Keratinocyte (primary cell): ENCODE results near the gene KDM4B. TPM values are rescaled to one million over a fixed set of nuclear protein-coding genes. Genes with fewer than 3 reads are reported as not detected.

Experiments
- DNase-seq: peaks from one replicate; pipeline ENCODE4 v3.0.0-alpha.2; 2011; ENCODE audit warnings: low read depth, missing footprints, low spot score
- FAIRE-seq: peaks from 2 replicates; lab custom pipeline; 2011; peaks lifted over from hg19 to GRCh38; lab: Jason Lieb, UNC
- H2AFZ ChIP-seq: 2 replicates; pipeline ENCODE4 v1.6.0; 2012; ENCODE audit warnings: low read length, control low read depth, inconsistent platforms; ENCODE audit not compliant: control insufficient read depth
- H3K27ac ChIP-seq: 2 replicates; pipeline ENCODE4 v1.5.1; 2011; ENCODE audit warnings: low read length; ENCODE audit not compliant: control insufficient read depth, insufficient read depth
- H3K27me3 ChIP-seq: 3 replicates; pipeline ENCODE4 v1.6.0; 2011; ENCODE audit warnings: low read length; ENCODE audit not compliant: control insufficient read depth, insufficient read depth; ENCODE audit errors: extremely low read depth
- H3K36me3 ChIP-seq, 2 experiments: 2 replicates in 1 of 2; 3 replicates in 1 of 2; pipeline ENCODE4 v1.5.1; 2011; ENCODE audit warnings: low read length in 2 of 2, mild to moderate bottlenecking in 1 of 2; ENCODE audit not compliant: control insufficient read depth in 2 of 2, insufficient read depth in 2 of 2; ENCODE audit errors: extremely low read depth in 1 of 2
- H3K4me1 ChIP-seq: 3 replicates; pipeline ENCODE4 v1.5.1; 2011; ENCODE audit warnings: low read length; ENCODE audit not compliant: control insufficient read depth, insufficient read depth; ENCODE audit errors: extremely low read depth
- H3K4me2 ChIP-seq: 3 replicates; pipeline ENCODE4 v1.6.0; 2011; ENCODE audit warnings: low read depth, low read length; ENCODE audit not compliant: control insufficient read depth, insufficient read depth; ENCODE audit errors: extremely low read depth
- H3K4me3 ChIP-seq, 3 experiments: fragments of 200-600 bp in 1 of 3; sonication (generic) in 1 of 3; 2 replicates in 2 of 3; 3 replicates in 1 of 3; pipeline ENCODE4 v1.5.1; 2011 to 2016; ENCODE audit warnings: low read length in 3 of 3, mild to moderate bottlenecking in 3 of 3, control low read depth in 2 of 3, inconsistent platforms in 1 of 3, low read depth in 1 of 3, mixed read lengths in 1 of 3, mixed run types in 1 of 3, moderate library complexity in 1 of 3; ENCODE audit not compliant: control insufficient read depth in 2 of 3, insufficient read depth in 2 of 3; ENCODE audit errors: extremely low read depth in 1 of 3
- H3K79me2 ChIP-seq: 2 replicates; pipeline ENCODE4 v1.6.0; 2012; ENCODE audit warnings: low read length; ENCODE audit not compliant: control insufficient read depth, insufficient read depth
- H3K9ac ChIP-seq: 3 replicates; pipeline ENCODE4 v1.6.0; 2011; ENCODE audit warnings: low read length; ENCODE audit not compliant: control insufficient read depth, insufficient read depth; ENCODE audit errors: extremely low read depth
- H3K9me1 ChIP-seq: 3 replicates; pipeline ENCODE4 v1.6.0; 2011; ENCODE audit warnings: low read length; ENCODE audit not compliant: control insufficient read depth, insufficient read depth; ENCODE audit errors: extremely low read depth
- H3K9me3 ChIP-seq: 2 replicates; pipeline ENCODE4 v1.5.1; 2012; ENCODE audit warnings: low read depth, low read length; ENCODE audit not compliant: control insufficient read depth
- H4K20me1 ChIP-seq: 3 replicates; pipeline ENCODE4 v1.6.0; 2011; ENCODE audit warnings: low read length; ENCODE audit not compliant: control insufficient read depth, insufficient read depth; ENCODE audit errors: extremely low read depth
- EZH2 ChIP-seq: IDR thresholded peaks from one replicate; pipeline ENCODE4 v1.6.1; 2012; ENCODE audit warnings: inconsistent platforms, mild to moderate bottlenecking, low read length, moderate library complexity
- dilution Hi-C: fragments of 300-500 bp; cut with MboI; formaldehyde crosslinking; loops from one replicate; pipeline ENCODE4 v1.7.0; 2020; ENCODE audit warnings: low sequenced_read_pairs; ENCODE audit not compliant: extremely low pct_ligation_motif_present
- polyA plus RNA-seq, 5 experiments: library from polyadenylated mRNA; depleted of rRNA in 3 of 5; stranded (reverse) in 3 of 5; stranded (forward) in 1 of 5; unstranded in 1 of 5; fragments of >200 nt; gene quantifications; 1 replicate in 1 of 5; 2 replicates in 3 of 5; 3 replicates in 1 of 5; pipeline versions ENCODE4 v1.2.1 to v1.2.3, GENCODE V29; 2011 to 2012; ENCODE audit warnings: missing spikeins in 2 of 5, low read depth in 1 of 5, low replicate concordance in 1 of 5
- TF ChIP-seq, protein P1 (sequence below), 3 experiments: IDR thresholded peaks in 1 of 3; conservative IDR thresholded peaks in 1 of 3; optimal IDR thresholded peaks in 1 of 3; 2 replicates in 2 of 3; 3 replicates in 1 of 3; pipeline versions ENCODE3 to v1.5.1; 2011; ENCODE audit warnings: low read length in 3 of 3, mild to moderate bottlenecking in 3 of 3, moderate library complexity in 2 of 3, control low read depth in 1 of 3, inconsistent platforms in 1 of 3; ENCODE audit not compliant: insufficient read depth in 2 of 3; ENCODE audit errors: extremely low read depth in 1 of 3

Gene KDM4B
- polyA plus RNA-seq, 1 donor (not counting 4 experiments of a cell fraction or from before 2014, with no cell fraction given), result 6.2 TPM

GRCh38 chr19:5121266-5122120, 152.6 kb downstream of the KDM4B start:
- H3K9me1 ChIP-seq, result no peaks in the 10 kb centered on the region
- H3K27ac ChIP-seq, result no peak overlapping the region
- H3K36me3 ChIP-seq, result peaks cover 0 to 15% of the 10 kb centered on the region in 2 experiments
- no peak overlapping the region for H3K9ac ChIP-seq
- TF ChIP-seq, protein P1, sequence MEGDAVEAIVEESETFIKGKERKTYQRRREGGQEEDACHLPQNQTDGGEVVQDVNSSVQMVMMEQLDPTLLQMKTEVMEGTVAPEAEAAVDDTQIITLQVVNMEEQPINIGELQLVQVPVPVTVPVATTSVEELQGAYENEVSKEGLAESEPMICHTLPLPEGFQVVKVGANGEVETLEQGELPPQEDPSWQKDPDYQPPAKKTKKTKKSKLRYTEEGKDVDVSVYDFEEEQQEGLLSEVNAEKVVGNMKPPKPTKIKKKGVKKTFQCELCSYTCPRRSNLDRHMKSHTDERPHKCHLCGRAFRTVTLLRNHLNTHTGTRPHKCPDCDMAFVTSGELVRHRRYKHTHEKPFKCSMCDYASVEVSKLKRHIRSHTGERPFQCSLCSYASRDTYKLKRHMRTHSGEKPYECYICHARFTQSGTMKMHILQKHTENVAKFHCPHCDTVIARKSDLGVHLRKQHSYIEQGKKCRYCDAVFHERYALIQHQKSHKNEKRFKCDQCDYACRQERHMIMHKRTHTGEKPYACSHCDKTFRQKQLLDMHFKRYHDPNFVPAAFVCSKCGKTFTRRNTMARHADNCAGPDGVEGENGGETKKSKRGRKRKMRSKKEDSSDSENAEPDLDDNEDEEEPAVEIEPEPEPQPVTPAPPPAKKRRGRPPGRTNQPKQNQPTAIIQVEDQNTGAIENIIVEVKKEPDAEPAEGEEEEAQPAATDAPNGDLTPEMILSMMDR (optimal IDR thresholded peaks at IDR 0.05 in 1 of 3, IDR thresholded peaks at IDR 0.05 in 1 of 3, conservative IDR thresholded peaks at IDR 0.05 in 1 of 3; ENCODE audit: extremely low read depth in 1 of 3, insufficient read depth in 2 of 3, low read length in 3 of 3), result no peak
- no peak for TF ChIP-seq EZH2
- H3K4me3 ChIP-seq, result no peak overlapping the region
- FAIRE-seq, result no peak
- H3K79me2 ChIP-seq, result no peaks in the 10 kb centered on the region
- dilution Hi-C loops, result no loop called here
- H3K9me3 ChIP-seq, result no peaks in the 10 kb centered on the region
- H3K4me1 ChIP-seq, result no peaks in the 10 kb centered on the region
- no peaks in the 10 kb centered on the region for H3K27me3 ChIP-seq
- no peak overlapping the region for H2AFZ ChIP-seq
- H4K20me1 ChIP-seq, result no peaks in the 10 kb centered on the region
- DNase-seq, result no peak
- H3K4me2 ChIP-seq, result no peak overlapping the region

DNA sequence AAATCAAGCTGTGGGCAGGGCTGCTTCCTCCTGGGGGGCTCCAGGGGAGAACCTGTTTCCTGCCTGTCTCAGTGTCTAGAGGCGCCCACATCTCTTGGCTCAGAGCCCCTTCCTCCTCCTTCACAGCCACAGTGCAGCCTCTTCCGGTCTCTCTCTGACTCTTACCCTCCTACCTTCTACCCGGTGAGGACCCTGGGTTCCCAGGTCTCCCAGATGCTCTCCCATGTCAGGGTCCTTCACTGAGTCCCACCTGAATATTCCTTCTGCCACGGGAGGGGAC, 153.1 kb downstream of the KDM4B start:
- dilution Hi-C loops, result no loop called here
- Histone ChIP-seq H3K27ac (no peak overlapping the region), H4K20me1 (no peaks in the 10 kb centered on the region), H3K9me3 (no peaks in the 10 kb centered on the region), H3K36me3 (peaks cover 0 to 15% of the 10 kb centered on the region in 2 experiments), H2AFZ (no peak overlapping the region), H3K4me1 (no peaks in the 10 kb centered on the region), H3K4me3 (no peak overlapping the region), H3K9me1 (no peaks in the 10 kb centered on the region), H3K9ac (no peak overlapping the region), H3K79me2 (no peaks in the 10 kb centered on the region), H3K4me2 (no peak overlapping the region), H3K27me3 (no peaks in the 10 kb centered on the region)
- no peak for TF ChIP-seq EZH2
- TF ChIP-seq, protein P1 (optimal IDR thresholded peaks at IDR 0.05 in 1 of 3, IDR thresholded peaks at IDR 0.05 in 1 of 3, conservative IDR thresholded peaks at IDR 0.05 in 1 of 3; ENCODE audit: extremely low read depth in 1 of 3, insufficient read depth in 2 of 3, low read length in 3 of 3), result no peak
- DNase-seq (no peak), FAIRE-seq (no peak)
